ENCODE results near the gene JARID2. TPM values are rescaled to one million over a fixed set of nuclear protein-coding genes. Genes with fewer than 3 reads are reported as not detected.

JARID2 gene
- polyA plus RNA-seq, 1 experiment = 9.7 TPM

DNA sequence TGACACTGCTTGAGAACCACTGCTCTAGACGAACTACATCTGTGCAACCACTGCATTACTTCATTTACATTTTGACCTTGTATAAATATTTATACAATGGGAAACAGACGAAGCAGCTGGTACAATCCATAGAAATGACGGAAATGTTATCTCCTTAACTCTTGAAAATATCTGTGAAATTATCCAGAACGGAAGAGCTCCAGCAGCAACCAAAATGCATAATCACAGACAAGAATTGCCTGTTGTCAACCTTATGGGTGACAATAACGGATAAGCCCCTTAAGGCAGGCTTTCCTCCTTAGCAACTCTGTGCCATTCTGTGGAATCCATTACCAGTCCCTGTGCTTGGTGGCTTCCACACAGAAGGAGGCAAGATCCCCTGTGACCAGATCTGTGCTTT is 301.5 kb downstream of the JARID2 start:
- ChIA-PET CTCF (no interaction called here), POLR2A (interaction anchor here (1.2 kb wide), 1 partner anchor 44 kb away, joined by 4 read pairs; no protein-coding TSS in a partner anchor)
- no peaks in the 10 kb centered on the region for H3K9me3 ChIP-seq (ENCODE audit: control insufficient read depth, insufficient read depth, low read length)
- peak; percentile 50 for DNase-seq (ENCODE audit: low read depth, low spot score)
- no peak overlapping the region for H3K4me3 ChIP-seq (ENCODE audit: low read depth, low read length)
- TF ChIP-seq, protein P1, sequence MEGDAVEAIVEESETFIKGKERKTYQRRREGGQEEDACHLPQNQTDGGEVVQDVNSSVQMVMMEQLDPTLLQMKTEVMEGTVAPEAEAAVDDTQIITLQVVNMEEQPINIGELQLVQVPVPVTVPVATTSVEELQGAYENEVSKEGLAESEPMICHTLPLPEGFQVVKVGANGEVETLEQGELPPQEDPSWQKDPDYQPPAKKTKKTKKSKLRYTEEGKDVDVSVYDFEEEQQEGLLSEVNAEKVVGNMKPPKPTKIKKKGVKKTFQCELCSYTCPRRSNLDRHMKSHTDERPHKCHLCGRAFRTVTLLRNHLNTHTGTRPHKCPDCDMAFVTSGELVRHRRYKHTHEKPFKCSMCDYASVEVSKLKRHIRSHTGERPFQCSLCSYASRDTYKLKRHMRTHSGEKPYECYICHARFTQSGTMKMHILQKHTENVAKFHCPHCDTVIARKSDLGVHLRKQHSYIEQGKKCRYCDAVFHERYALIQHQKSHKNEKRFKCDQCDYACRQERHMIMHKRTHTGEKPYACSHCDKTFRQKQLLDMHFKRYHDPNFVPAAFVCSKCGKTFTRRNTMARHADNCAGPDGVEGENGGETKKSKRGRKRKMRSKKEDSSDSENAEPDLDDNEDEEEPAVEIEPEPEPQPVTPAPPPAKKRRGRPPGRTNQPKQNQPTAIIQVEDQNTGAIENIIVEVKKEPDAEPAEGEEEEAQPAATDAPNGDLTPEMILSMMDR (IDR thresholded peaks at IDR 0.05; ENCODE audit: low read depth, low read length) = no peak
- H3K27me3 ChIP-seq (ENCODE audit: control insufficient read depth, insufficient read depth, low read length) = no peaks in the 10 kb centered on the region
- peak overlapping the region; percentile 69 for H3K27ac ChIP-seq (ENCODE audit: low read depth, low read length)

DNA sequence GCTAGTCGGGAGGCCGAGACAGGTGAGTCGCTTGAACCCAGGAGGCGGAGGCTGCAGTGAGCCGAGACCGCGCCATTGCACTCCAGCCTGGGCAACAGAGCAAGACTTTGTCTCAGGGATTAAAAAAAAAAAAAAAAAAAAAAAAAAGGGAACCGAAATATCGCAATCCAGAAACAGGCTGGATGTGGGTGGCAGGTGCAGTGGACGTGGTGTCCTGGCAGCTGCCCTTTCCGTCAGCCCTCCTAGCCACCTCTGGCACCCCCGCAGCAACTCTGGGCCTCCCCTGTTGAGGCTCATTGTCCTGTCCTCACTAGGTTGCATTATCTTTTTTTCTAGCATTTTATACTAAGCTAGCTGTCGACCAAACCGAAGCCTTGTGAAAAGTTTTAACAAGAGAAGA is 303.5 kb downstream of the JARID2 start:
- no peak overlapping the region for H3K27ac ChIP-seq (ENCODE audit: low read depth, low read length)
- no peaks in the 10 kb centered on the region for H3K27me3 ChIP-seq (ENCODE audit: control insufficient read depth, insufficient read depth, low read length)
- H3K9me3 ChIP-seq (ENCODE audit: control insufficient read depth, insufficient read depth, low read length) = no peaks in the 10 kb centered on the region
- TF ChIP-seq, protein P1 (IDR thresholded peaks at IDR 0.05; ENCODE audit: low read depth, low read length) = no peak
- no peak for DNase-seq (ENCODE audit: low read depth, low spot score)
- POLR2A ChIA-PET = no interaction called here
- H3K4me3 ChIP-seq (ENCODE audit: low read depth, low read length) = no peak overlapping the region
- CTCF ChIA-PET = interaction anchor here (0.8 kb wide), 1 partner anchor 41 kb away, joined by 3 read pairs; no protein-coding TSS in a partner anchor

DNA sequence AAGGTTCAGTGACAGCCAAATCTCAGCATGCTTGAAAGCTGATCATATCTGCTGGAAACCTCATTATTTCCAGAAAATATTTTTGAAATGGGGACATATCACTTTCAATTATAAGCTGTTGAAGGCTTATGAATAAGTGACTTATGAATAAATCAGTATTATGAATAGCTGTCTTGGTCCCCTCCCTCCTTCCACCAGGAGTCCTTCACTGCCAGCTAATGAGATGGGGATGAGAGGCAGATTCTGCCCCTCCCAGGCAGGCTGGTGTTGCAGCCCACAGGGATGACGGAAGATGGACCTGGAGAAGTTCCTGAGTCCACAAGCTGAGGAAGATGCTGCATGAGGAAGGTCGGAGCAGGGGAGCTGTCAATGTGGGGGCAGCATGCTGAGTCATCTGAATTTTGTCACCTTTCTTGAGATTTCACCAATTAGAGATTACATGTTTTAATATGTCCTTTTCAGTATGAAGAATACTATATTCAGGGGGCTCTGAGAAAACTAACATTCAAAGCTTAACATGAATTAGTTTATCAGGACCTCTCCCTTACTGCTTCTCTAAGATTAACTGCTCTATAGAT is 304.8 kb downstream of the JARID2 start:
- no peaks in the 10 kb centered on the region for H3K9me3 ChIP-seq (ENCODE audit: control insufficient read depth, insufficient read depth, low read length)
- no peak overlapping the region for H3K27ac ChIP-seq (ENCODE audit: low read depth, low read length)
- no peak overlapping the region for H3K4me3 ChIP-seq (ENCODE audit: low read depth, low read length)
- ChIA-PET CTCF (interaction anchor here (0.6 to 1.4 kb wide), 2 partner anchors 70 to 204 kb away, joined by 3 to 4 read pairs; no protein-coding TSS in a partner anchor), POLR2A (no interaction called here)
- TF ChIP-seq, protein P1 (IDR thresholded peaks at IDR 0.05; ENCODE audit: low read depth, low read length) = no peak
- DNase-seq (ENCODE audit: low read depth, low spot score) = no peak
- no peaks in the 10 kb centered on the region for H3K27me3 ChIP-seq (ENCODE audit: control insufficient read depth, insufficient read depth, low read length)

DNA sequence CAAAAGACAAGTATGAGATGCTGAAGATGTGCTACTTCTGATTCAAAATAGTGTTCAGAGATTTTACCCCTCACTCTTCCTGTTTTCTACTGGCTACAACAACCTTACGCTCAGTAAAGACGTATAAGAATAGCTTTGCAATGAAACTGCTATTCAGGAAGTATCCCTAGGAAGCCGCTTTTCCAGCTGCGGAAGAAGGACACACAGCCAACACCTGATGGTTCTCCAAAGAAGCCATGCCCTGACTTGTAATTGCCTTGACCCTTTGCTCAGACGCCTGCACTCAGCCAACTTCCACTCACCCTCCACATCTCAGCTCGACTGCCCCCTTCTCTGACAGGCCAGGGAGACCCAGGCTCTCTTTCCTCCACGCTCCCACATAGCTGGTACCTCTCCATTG is 305.4 kb downstream of the JARID2 start:
- Histone ChIP-seq H3K27me3 (ENCODE audit: control insufficient read depth, insufficient read depth, low read length) (no peaks in the 10 kb centered on the region), H3K9me3 (ENCODE audit: control insufficient read depth, insufficient read depth, low read length) (no peaks in the 10 kb centered on the region), H3K27ac (ENCODE audit: low read depth, low read length) (no peak overlapping the region), H3K4me3 (ENCODE audit: low read depth, low read length) (no peak overlapping the region)
- no peak for DNase-seq (ENCODE audit: low read depth, low spot score)
- ChIA-PET CTCF (interaction anchor here (1.4 kb wide), 1 partner anchor 70 kb away, joined by 4 read pairs; no protein-coding TSS in a partner anchor), POLR2A (no interaction called here)
- TF ChIP-seq, protein P1 (IDR thresholded peaks at IDR 0.05; ENCODE audit: low read depth, low read length) = no peak

DNA sequence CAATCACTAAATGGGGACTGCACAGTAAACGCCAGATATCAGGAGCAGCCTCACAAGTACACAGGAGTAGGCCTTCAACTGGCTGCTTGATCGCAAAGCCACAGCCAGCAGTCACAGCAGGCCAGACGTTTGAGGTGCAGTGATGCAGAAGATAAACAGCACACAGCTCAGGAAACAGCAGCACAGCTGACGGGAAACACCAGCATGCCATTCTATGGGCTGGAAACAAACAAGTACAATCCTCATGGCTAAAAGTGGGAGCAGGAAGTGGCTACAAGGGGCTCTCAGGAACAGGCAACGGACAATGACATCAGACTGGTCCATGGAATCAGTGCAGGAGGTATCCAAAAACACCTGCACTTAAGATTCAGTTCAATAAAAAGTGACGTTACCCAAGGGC is 305.9 kb downstream of the JARID2 start:
- ChIA-PET CTCF (interaction anchor here (1.4 kb wide), 1 partner anchor 69 kb away, joined by 4 read pairs; no protein-coding TSS in a partner anchor), POLR2A (no interaction called here)
- TF ChIP-seq, protein P1 (IDR thresholded peaks at IDR 0.05; ENCODE audit: low read depth, low read length) = no peak
- H3K4me3 ChIP-seq (ENCODE audit: low read depth, low read length) = no peak overlapping the region
- no peak overlapping the region for H3K27ac ChIP-seq (ENCODE audit: low read depth, low read length)
- no peaks in the 10 kb centered on the region for H3K9me3 ChIP-seq (ENCODE audit: control insufficient read depth, insufficient read depth, low read length)
- no peak for DNase-seq (ENCODE audit: low read depth, low spot score)
- H3K27me3 ChIP-seq (ENCODE audit: control insufficient read depth, insufficient read depth, low read length) = no peaks in the 10 kb centered on the region
